OCI-LY1 (cell line): Measurements from ENCODE around the gene CD38.

Experiments
- EZH2 ChIP-seq: fragments of 200-600 bp; sonication (generic), shearing (Covaris generic); IDR thresholded peaks from 2 replicates; pipeline ENCODE4 v1.8.0; 2017; ENCODE audit warnings: borderline replicate concordance, mixed run types, mild to moderate bottlenecking, antibody characterized with exemption, low read length, moderate library complexity, mixed read lengths
- TF ChIP-seq, protein P1 (sequence below): fragments of 200-600 bp; sonication (generic), shearing (Covaris generic); IDR thresholded peaks from 2 replicates; pipeline ENCODE4 v1.5.1; 2017; ENCODE audit warnings: mild to moderate bottlenecking, antibody characterized with exemption, low read length, moderate library complexity, mixed read lengths

DNA sequence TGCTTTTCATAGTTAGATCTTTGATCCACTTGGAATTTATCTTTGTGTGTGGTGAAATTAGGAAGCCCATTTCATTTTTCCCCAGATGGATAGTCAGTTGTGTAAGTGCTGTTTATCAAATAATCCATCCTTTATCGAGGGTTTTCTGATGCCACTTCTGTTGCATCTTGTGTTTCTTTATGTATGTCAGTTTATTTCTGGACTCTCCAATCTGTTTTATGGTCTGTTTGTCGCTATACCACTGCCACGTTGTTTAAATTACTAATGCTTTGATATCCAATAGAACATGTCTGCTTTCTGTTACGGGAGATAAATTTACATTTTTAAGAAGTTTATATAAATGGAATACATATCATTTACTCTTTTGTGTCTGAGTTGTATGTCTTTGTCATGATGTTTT is 21.0 kb downstream of the CD38 start:
- TF ChIP-seq, protein P1, sequence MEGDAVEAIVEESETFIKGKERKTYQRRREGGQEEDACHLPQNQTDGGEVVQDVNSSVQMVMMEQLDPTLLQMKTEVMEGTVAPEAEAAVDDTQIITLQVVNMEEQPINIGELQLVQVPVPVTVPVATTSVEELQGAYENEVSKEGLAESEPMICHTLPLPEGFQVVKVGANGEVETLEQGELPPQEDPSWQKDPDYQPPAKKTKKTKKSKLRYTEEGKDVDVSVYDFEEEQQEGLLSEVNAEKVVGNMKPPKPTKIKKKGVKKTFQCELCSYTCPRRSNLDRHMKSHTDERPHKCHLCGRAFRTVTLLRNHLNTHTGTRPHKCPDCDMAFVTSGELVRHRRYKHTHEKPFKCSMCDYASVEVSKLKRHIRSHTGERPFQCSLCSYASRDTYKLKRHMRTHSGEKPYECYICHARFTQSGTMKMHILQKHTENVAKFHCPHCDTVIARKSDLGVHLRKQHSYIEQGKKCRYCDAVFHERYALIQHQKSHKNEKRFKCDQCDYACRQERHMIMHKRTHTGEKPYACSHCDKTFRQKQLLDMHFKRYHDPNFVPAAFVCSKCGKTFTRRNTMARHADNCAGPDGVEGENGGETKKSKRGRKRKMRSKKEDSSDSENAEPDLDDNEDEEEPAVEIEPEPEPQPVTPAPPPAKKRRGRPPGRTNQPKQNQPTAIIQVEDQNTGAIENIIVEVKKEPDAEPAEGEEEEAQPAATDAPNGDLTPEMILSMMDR, result no peak
- TF ChIP-seq EZH2, result no peak
